IMR-90 (cell line): ENCODE results near the gene WEE1. TPM values are rescaled to one million over a fixed set of nuclear protein-coding genes. Genes with fewer than 3 reads are reported as not detected.

Source experiments
- ATAC-seq: fragments of 200-7000 bp; cut with Tn5 transposase; 2 replicates; pipeline ENCODE4 v1.9.1; 2020; ENCODE audit warnings: low read depth, mild to moderate bottlenecking, moderate library complexity
- BruUV-seq: library from RNA; stranded (reverse); fragments of 400-500 nt; replicated peaks from 2 replicates; lab custom pipeline; 2021; lab: Mats Ljungman, UMichigan
- CTCF ChIA-PET: fragments of 300-600 bp; formaldehyde crosslinking; extraction: SDS; loops from one replicate; lab custom pipeline; 2021; ENCODE audit warnings: antibody characterized with exemption; lab: Yijun Ruan, JAX
- POLR2A ChIA-PET: fragments of 300-600 bp; sonication (Branson Sonifier 250); formaldehyde crosslinking; loops from one replicate; lab custom pipeline; 2022; ENCODE audit warnings: antibody characterized with exemption; ENCODE audit not compliant: unreplicated experiment; lab: Charles Lee
- DNase-seq: peaks from one replicate; pipeline ENCODE4 v3.0.0; 2013
- H2AFZ ChIP-seq: replicated peaks from 2 replicates; pipeline ENCODE3; 2013; ENCODE audit warnings: low read length, mild to moderate bottlenecking; ENCODE audit not compliant: poor library complexity
- H2AK5ac ChIP-seq: 2 replicates; pipeline ENCODE4 v1.6.1; 2013; ENCODE audit warnings: low read depth, low read length, inconsistent platforms
- H2AK9ac ChIP-seq: replicated peaks from 2 replicates; pipeline ENCODE3; 2013; ENCODE audit warnings: mild to moderate bottlenecking, low read depth, low read length, moderate library complexity; ENCODE audit not compliant: poor library complexity
- H2BK120ac ChIP-seq: 2 replicates; pipeline ENCODE4 v1.6.1; 2013; ENCODE audit warnings: low read depth, low read length, inconsistent platforms
- H2BK15ac ChIP-seq: 3 replicates; pipeline ENCODE4 v1.6.1; 2013; ENCODE audit warnings: low read depth, low read length, inconsistent platforms
- H2BK20ac ChIP-seq: 2 replicates; pipeline ENCODE4 v1.6.1; 2013; ENCODE audit warnings: low read depth, mild to moderate bottlenecking, inconsistent platforms, low read length, moderate library complexity
- H2BK5ac ChIP-seq: 2 replicates; pipeline ENCODE4 v1.6.1; 2013; ENCODE audit warnings: mild to moderate bottlenecking, low read depth, low read length, inconsistent platforms; ENCODE audit not compliant: poor library complexity, severe bottlenecking
- H3K14ac ChIP-seq: replicated peaks from 2 replicates; pipeline ENCODE4 v1.6.1; 2013; ENCODE audit warnings: low read depth, low read length, inconsistent platforms
- H3K18ac ChIP-seq: 2 replicates; pipeline ENCODE4 v1.6.1; 2013; ENCODE audit warnings: low read depth, low read length, control low read depth
- H3K23ac ChIP-seq: 2 replicates; pipeline ENCODE4 v1.6.1; 2013; ENCODE audit warnings: low read depth, low read length, inconsistent platforms
- H3K27ac ChIP-seq: 2 replicates; pipeline ENCODE4 v1.5.1; 2013; ENCODE audit warnings: mild to moderate bottlenecking, control low read depth, low read length; ENCODE audit not compliant: insufficient read depth
- H3K27me3 ChIP-seq: 2 replicates; pipeline ENCODE4 v1.6.1; 2013; ENCODE audit warnings: low read length; ENCODE audit not compliant: control insufficient read depth, insufficient read depth
- H3K36me3 ChIP-seq: 2 replicates; pipeline ENCODE4 v1.6.1; 2013; ENCODE audit warnings: low read length, mixed read lengths; ENCODE audit not compliant: control insufficient read depth, insufficient read depth
- H3K4ac ChIP-seq: 2 replicates; pipeline ENCODE4 v1.6.1; 2013; ENCODE audit warnings: low read depth, low read length, inconsistent platforms
- H3K4me1 ChIP-seq: 2 replicates; pipeline ENCODE4 v1.6.1; 2013; ENCODE audit warnings: low read length, mixed read lengths; ENCODE audit not compliant: control insufficient read depth, insufficient read depth
- H3K4me2 ChIP-seq: 2 replicates; pipeline ENCODE4 v1.6.1; 2013; ENCODE audit warnings: low read depth, mild to moderate bottlenecking, control low read depth, low read length, moderate library complexity
- H3K4me3 ChIP-seq: 2 replicates; pipeline ENCODE4 v1.5.1; 2013; ENCODE audit warnings: low read depth, mild to moderate bottlenecking, control low read depth, low read length, moderate library complexity; ENCODE audit not compliant: insufficient read depth
- H3K56ac ChIP-seq: 2 replicates; pipeline ENCODE4 v1.6.1; 2013; ENCODE audit warnings: low read length, inconsistent platforms; ENCODE audit not compliant: insufficient read depth; ENCODE audit errors: extremely low read depth
- H3K79me1 ChIP-seq, 2 experiments: 2 replicates each; pipeline ENCODE4 v1.6.1; 2013; ENCODE audit warnings: low read length in 2 of 2, inconsistent platforms in 1 of 2, low read depth in 1 of 2
- H3K9ac ChIP-seq: 2 replicates; pipeline ENCODE4 v1.6.1; 2013; ENCODE audit warnings: low read depth, low read length, control low read depth
- H3K9me1 ChIP-seq: 2 replicates; pipeline ENCODE4 v1.6.1; 2013; ENCODE audit warnings: low read length, inconsistent platforms; ENCODE audit not compliant: insufficient read depth
- H3K9me3 ChIP-seq: 2 replicates; pipeline ENCODE4 v1.6.1; 2013; ENCODE audit warnings: low read length; ENCODE audit not compliant: control insufficient read depth, insufficient read depth
- H4K20me1 ChIP-seq: 2 replicates; pipeline ENCODE4 v1.6.1; 2013; ENCODE audit warnings: low read length, inconsistent platforms; ENCODE audit not compliant: insufficient read depth
- H4K5ac ChIP-seq: 2 replicates; pipeline ENCODE4 v1.6.1; 2013; ENCODE audit warnings: mild to moderate bottlenecking, low read depth, low read length, control low read depth
- H4K8ac ChIP-seq, 2 experiments: 2 replicates each; pipeline ENCODE4 v1.6.1; 2013; ENCODE audit warnings: low read depth in 2 of 2, low read length in 2 of 2, control low read depth in 1 of 2, inconsistent platforms in 1 of 2
- H4K91ac ChIP-seq: 2 replicates; pipeline ENCODE4 v1.6.1; 2013; ENCODE audit warnings: low read depth, low read length, inconsistent platforms; ENCODE audit not compliant: insufficient read depth
- BHLHE40 ChIP-seq: fragments of 150-350 bp; IDR thresholded peaks from 2 replicates; pipeline ENCODE4 v1.6.1; 2016; ENCODE audit warnings: mild to moderate bottlenecking, low read depth, low read length
- CEBPB ChIP-seq: IDR thresholded peaks from 2 replicates; pipeline ENCODE4 v1.6.1; 2012; ENCODE audit warnings: low read depth, low read length, improper control_type of control experiment
- CHD1 ChIP-seq: IDR thresholded peaks from 2 replicates; pipeline ENCODE4 v1.6.1; 2012; ENCODE audit warnings: low read depth, low read length, improper control_type of control experiment
- CTCF ChIP-seq: conservative IDR thresholded peaks from 2 replicates; pipeline ENCODE4 v1.5.1; 2012; ENCODE audit warnings: mild to moderate bottlenecking, low read depth, low read length, improper control_type of control experiment
- ELK1 ChIP-seq: fragments of 150-350 bp; IDR thresholded peaks from 2 replicates; pipeline ENCODE4 v1.6.1; 2016; ENCODE audit warnings: low read depth, mild to moderate bottlenecking, low read length, moderate library complexity, borderline replicate concordance
- FOS ChIP-seq: fragments of 150-350 bp; IDR thresholded peaks from 2 replicates; pipeline ENCODE4 v1.6.1; 2016; ENCODE audit warnings: low read depth, low read length
- MAFK ChIP-seq: IDR thresholded peaks from 2 replicates; pipeline ENCODE4 v1.6.1; 2012; ENCODE audit warnings: low read depth, low read length, improper control_type of control experiment
- MAZ ChIP-seq: IDR thresholded peaks from 2 replicates; pipeline ENCODE4 v1.6.1; 2012; ENCODE audit warnings: low read depth, mild to moderate bottlenecking, low read length, improper control_type of control experiment, moderate library complexity, borderline replicate concordance
- MXI1 ChIP-seq: IDR thresholded peaks from 2 replicates; pipeline ENCODE4 v1.6.1; 2012; ENCODE audit warnings: low read depth, mild to moderate bottlenecking, low read length, moderate library complexity, borderline replicate concordance
- NFE2L2 ChIP-seq: fragments of 150-350 bp; IDR thresholded peaks from 2 replicates; pipeline ENCODE4 v1.6.1; 2016; ENCODE audit warnings: low read depth, mild to moderate bottlenecking, low read length
- POLR2A ChIP-seq: IDR thresholded peaks from 2 replicates; pipeline ENCODE4 v1.6.1; 2012; ENCODE audit warnings: mild to moderate bottlenecking, low read depth, low read length
- RAD21 ChIP-seq: IDR thresholded peaks from 2 replicates; pipeline ENCODE4 v1.6.1; 2012; ENCODE audit warnings: low read length, improper control_type of control experiment
- RCOR1 ChIP-seq: IDR thresholded peaks from 2 replicates; pipeline ENCODE4 v1.6.1; 2012; ENCODE audit warnings: mild to moderate bottlenecking, low read length, improper control_type of control experiment; ENCODE audit not compliant: insufficient replicate concordance
- RFX5 ChIP-seq: IDR thresholded peaks from 2 replicates; pipeline ENCODE4 v1.8.0; 2012; ENCODE audit warnings: low read depth, mild to moderate bottlenecking, low read length, moderate library complexity
- SMC3 ChIP-seq: fragments of 150-350 bp; IDR thresholded peaks from 2 replicates; pipeline ENCODE4 v1.6.1; 2016; ENCODE audit warnings: low read depth, mild to moderate bottlenecking, antibody characterized with exemption, low read length, moderate library complexity
- WGBS, 2 experiments: methylation state at CpG; one replicate each; pipeline versions ENCODE4 v1.1.5 to v1.1.7; 2013; ENCODE audit warnings: missing lambda C conversion rate in 2 of 2; ENCODE audit not compliant: insufficient read length in 1 of 2; ENCODE audit errors: extremely low coverage in 2 of 2; 5-methylcytosine and 5-hydroxymethylcytosine counted together
- dilution Hi-C: fragments of 300-500 bp; cut with HindIII; formaldehyde crosslinking; loops from one replicate; pipeline ENCODE4 v1.14.3; 2018; ENCODE audit warnings: low sequenced_read_pairs; ENCODE audit not compliant: unreplicated experiment
- in situ Hi-C: fragments of 300-500 bp; cut with MboI; formaldehyde crosslinking; loops from 3 replicates; pipeline ENCODE4 v1.14.3; 2019; ENCODE audit warnings: low sequenced_read_pairs, inconsistent platforms, mixed read lengths
- intact Hi-C: fragments of 100-400 bp; cut with micrococcal nuclease; formaldehyde crosslinking; loops from 2 replicates; pipeline ENCODE4 v1.10.0; 2022
- polyA plus RNA-seq, 3 experiments: library from polyadenylated mRNA; depleted of rRNA; stranded (reverse); fragments of >200 nt; gene quantifications; 2 replicates each; pipeline ENCODE4 v1.2.3, GENCODE V29; 2012; ENCODE audit warnings: low replicate concordance in 1 of 3
- total RNA-seq: library from RNA; depleted of rRNA; stranded (reverse); fragments of >200 nt; gene quantifications from 2 replicates; pipeline ENCODE4 v1.2.3, GENCODE V29; 2012

The WEE1 gene
- total and polyA plus RNA-seq, 2 of the 4 experiments (the other 2 are of a cell fraction) = 26.5 to 29.2 TPM

GRCh38 chr11:9528573-9529333, 44.7 kb upstream of the WEE1 start:
- H3K27me3 ChIP-seq = no peaks in the 10 kb centered on the region
- no peak for DNase-seq
- no peak overlapping the region for H4K5ac ChIP-seq
- no peak overlapping the region for H3K9ac ChIP-seq
- peaks cover 0 to 7% of the 10 kb centered on the region in 2 experiments; a peak in 3 of 4 replicates for H3K79me1 ChIP-seq
- TF ChIP-seq RFX5 (no peak), RAD21 (no peak), CHD1 (no peak), MAZ (no peak), BHLHE40 (no peak), NFE2L2 (no peak), ELK1 (no peak), FOS (no peak), SMC3 (no peak), CEBPB (no peak), RCOR1 (no peak), CTCF (no peak), MXI1 (no peak), MAFK (no peak), POLR2A (no peak)
- H3K56ac ChIP-seq = no peak overlapping the region
- peaks cover 11% of the 10 kb centered on the region for H3K4me1 ChIP-seq
- H2BK15ac ChIP-seq = 0 out of 3 replicates have a peak overlapping the region, but pooled peaks have one; percentile 44
- peaks cover 2% of the 10 kb centered on the region; the same call in 1 of the 2 replicates for H3K36me3 ChIP-seq
- ChIA-PET CTCF (interaction anchor here (0.6 to 0.7 kb wide), 2 partner anchors 39 to 218 kb away, joined by 3 read pairs; no protein-coding TSS in a partner anchor), POLR2A (interaction anchor here (0.6 kb wide), 1 partner anchor 781 kb away, joined by 3 read pairs; no protein-coding TSS in a partner anchor)
- H3K9me3 ChIP-seq = no peaks in the 10 kb centered on the region
- H4K8ac ChIP-seq = no peak overlapping the region
- no peak overlapping the region for H2AFZ ChIP-seq
- in situ Hi-C loops (no loop called here), dilution Hi-C loops (no loop called here), intact Hi-C loops (no loop called here)
- H3K4me2 ChIP-seq = no peak overlapping the region
- no peak overlapping the region for H2BK5ac ChIP-seq
- H2AK5ac ChIP-seq = no peak overlapping the region; the same call in 1 of the 2 replicates
- H3K27ac ChIP-seq = no peak overlapping the region
- H3K9me1 ChIP-seq = peaks cover 3% of the 10 kb centered on the region
- ATAC-seq = no peak
- no peak overlapping the region for H3K18ac ChIP-seq
- H4K91ac ChIP-seq = no peak overlapping the region
- no peak overlapping the region for H2BK120ac ChIP-seq
- no peak overlapping the region for H2AK9ac ChIP-seq
- no peak overlapping the region for H3K4ac ChIP-seq
- no peaks in the 10 kb centered on the region for H4K20me1 ChIP-seq
- H3K4me3 ChIP-seq = no peak overlapping the region
- no peak overlapping the region for H2BK20ac ChIP-seq
- no peak overlapping the region for H3K14ac ChIP-seq
- WGBS, 2 experiments = 60% methylated on average over 2 of the region's 12 CpGs; no CpG with 5 or more reads in 1 of the 2 experiments
- no peak overlapping the region for H3K23ac ChIP-seq
- no TSS peak for BruUV-seq
